IPS DF 19.7 (cell line): ENCODE measurements around the gene SRGAP3.

ENCODE experiments used
- DNase-seq: peaks from one replicate; pipeline ENCODE4 v3.0.0-alpha.2; 2013; ENCODE audit warnings: low read depth, low spot score

The SRGAP3 gene

DNA sequence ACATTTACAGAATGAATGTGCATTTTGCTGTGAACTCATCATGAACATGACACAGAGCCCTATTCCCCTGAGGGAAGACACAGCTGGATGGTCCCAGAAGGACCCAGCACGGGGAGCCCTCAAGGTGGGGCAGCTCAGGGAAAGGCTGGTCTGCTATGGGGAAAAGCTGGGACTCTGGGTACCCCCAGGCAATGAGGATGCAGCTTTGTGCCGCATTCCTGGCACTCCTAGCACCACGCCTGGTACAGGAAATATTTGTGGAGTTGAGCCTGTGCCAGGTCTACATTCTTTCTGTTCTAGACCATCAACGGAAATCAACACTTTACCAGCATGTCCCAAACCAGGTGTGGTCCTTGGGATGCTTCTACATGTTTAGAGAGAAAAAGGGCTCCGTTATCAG lies 74.0 kb downstream of the SRGAP3 start:
- no peak for DNase-seq

DNA sequence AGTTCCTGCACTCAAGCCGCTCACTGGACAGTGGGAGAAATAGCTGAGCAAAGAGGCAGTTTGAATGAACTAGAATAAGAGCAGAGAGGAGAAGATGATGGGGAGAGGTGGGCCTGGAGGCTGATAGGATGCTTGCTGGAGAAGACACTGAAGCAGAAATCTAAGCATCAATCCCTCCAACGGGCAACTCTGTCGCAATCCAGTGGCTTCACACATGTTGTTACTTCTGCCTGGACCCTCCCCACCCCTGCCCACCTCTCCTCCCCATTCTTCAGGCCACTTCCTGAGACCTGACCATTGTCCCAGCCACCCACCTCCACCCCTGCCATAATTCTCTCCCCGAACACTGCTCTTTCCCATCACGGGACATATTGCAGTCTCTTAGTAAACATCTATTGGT lies 76.0 kb downstream of the SRGAP3 start:
- no peak for DNase-seq

GRCh38 chr3:9172851-9173321 lies 76.6 kb downstream of the SRGAP3 start:
- no peak for DNase-seq

GRCh38 chr3:9170851-9171160 lies 78.6 kb downstream of the SRGAP3 start:
- no peak for DNase-seq

GRCh38 chr3:9169956-9170850 lies 79.2 kb downstream of the SRGAP3 start:
- DNase-seq, result no peak

DNA sequence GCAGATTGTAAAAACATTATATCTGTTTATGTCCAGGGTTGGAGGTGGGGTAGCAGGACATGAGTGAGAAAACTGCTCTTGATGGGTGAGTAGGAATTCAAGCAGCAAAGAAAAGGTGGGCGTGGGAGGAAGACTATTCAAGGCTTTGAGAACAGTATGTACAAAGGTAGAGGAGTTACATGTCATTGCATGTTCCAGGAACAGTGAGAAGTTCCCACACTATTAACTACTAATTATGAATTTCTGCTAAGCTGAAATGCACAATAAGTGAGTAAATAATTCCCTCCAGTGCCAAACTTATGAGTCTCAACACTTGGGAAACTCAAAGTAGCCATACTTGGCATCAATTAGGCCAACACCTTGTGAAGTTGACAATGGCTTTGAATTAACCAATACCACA lies 80.1 kb downstream of the SRGAP3 start:
- DNase-seq, result no peak

DNA sequence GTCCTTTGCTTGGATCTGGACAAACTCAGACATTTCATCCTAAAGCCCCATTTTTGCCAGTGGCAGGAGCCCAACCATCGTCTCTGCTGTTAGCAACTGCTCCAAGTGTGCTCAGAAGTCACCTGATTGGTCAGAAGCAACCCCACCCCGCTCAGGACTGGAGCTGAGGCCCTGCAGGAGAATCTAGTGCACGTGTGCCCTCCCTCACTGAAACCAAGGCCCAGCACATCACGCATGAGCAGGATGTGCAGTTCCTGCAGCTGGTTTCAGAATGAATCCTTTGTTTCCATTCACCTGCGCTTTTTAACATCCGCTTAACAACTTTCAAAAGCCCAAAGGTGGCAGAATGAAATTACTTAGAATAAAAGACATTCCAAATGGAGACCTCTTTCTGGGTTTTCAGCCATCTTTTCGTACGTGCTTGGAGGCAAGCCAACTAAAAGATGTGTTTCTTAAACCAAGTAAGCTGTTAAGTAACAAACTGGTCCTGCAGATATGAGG lies 81.2 kb downstream of the SRGAP3 start:
- peak; percentile 40 for DNase-seq

DNA sequence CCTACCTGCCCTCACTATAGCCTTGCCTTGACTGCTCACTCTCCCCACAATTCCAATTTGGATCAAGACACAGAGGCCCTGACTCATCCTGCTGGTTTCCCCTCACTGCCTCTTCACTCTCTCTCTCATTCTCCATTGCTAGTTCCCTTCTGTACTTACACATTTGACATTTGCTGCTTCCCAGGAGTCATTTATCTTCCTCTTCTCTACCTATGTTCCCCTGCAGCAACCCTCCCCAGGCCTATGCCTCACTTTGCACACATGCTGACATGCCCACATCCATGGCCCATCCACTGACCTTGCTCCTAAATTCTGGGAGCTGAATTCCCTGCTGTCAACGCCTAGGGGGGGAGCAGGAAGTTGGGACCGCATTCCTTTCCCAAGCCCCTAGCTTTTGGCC lies 82.2 kb downstream of the SRGAP3 start:
- DNase-seq, result no peak

- DNase-seq, result no peak
Measured at GRCh38 chr3:9165421-9165820, 84.0 kb downstream of the SRGAP3 start.

- DNase-seq, result no peak
Measured at GRCh38 chr3:9163289-9163688, 86.2 kb downstream of the SRGAP3 start.

DNA sequence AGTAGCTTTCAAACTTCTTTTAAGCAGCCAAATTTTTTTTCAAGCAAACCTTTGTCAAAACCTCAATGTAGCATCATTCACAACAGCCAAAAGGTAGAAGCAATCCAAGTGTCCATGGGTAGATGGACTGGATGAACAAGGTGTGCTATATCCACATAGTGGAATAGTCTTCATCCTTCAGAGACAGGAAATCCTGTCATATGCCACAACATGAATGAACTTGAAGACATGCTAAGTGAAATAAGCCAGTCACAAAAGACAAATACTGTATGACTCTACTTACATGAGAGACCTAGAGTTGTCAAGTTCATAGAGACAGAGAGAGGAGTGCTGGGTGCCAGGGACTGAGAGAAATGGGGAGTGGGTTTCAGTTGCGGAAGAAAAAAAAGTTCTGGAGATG lies 87.6 kb downstream of the SRGAP3 start:
- no peak for DNase-seq

DNA sequence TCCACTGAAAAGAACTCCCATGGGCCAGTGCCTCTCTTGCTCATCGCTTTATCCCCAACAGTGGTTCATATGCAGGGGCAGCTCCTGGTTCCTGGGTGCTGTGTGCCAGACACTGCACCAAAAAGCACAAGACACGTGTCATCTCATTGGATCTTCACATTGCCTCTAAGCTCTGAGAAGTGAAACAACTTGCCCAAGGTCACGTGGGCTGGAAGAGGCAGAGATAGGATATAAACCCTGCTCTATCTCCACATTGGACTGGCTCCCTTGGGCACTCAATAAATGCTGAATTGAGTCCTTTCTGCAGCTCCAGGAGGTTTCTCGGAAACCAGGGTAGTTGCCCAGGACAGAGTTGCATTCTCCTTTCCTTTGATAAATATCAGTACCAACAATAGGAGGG lies 88.1 kb downstream of the SRGAP3 start:
- DNase-seq, result no peak

DNA sequence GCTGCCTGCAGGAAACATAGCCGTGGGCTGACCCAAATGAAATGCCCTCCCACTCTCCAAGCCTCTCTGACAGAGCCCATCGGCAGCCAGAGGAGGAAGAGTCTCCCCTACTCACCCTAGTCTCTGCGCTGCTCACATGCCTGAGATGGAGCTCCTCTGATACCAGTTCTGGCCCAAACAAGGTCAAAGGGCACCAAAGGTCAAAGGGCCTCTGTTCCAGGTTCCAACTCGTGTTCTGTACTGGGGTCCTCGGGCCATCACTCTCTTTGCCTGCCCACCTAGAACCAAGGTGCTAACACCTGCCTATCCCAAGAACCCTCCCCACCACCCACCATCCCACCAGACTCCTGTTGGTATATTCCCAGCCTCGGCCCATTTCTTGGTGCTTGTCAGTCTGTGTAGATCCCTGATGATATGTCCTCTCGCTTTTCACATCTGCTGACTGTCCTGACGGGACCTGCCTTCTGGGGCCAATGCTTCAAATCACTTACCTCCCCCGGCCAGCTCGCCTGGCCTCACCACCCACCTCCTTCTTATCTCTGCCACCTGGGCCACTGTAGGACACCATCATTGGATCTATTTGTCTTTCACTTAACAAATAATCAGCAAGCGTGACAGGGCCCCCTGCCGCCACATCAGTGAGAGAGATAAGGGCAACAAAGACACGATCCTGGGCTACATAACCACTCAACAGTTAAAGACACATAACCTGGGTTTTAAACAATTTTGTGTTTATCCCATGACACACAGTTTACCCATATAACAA lies 90.4 kb downstream of the SRGAP3 start:
- no peak for DNase-seq

DNA sequence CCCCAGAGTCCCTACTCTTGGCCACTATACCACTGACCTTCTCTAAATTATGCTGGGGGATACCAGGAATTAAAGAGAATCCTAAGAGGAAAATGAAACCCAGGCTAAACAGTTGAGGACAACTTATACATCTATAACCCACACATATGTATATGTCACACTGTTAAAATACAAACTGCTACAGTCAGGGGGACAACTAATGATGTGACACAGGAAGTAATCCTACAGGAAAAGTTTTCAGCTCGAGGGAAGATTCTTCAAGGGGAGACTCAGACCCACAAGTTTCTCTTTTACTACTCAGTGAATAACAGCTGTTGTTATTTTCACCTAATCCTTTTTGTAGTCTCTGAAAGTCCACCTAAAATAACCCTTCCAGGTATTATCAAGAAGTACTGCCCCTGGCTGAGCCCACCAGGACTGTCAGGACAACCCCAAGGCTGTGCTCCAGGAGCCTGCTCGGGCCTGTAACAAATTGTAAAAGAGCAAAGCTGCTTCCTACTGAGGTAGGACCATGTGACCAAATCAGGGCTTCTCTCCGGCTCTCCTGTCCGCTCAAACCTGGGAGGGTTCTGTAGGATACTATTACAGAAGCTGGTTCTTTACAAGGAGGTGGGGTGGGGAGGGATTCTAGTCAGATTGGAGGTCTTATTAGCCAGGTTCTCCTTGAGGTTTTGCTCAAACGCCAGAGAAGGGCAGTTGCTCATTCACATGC lies 91.6 kb downstream of the SRGAP3 start:
- no peak for DNase-seq

DNA sequence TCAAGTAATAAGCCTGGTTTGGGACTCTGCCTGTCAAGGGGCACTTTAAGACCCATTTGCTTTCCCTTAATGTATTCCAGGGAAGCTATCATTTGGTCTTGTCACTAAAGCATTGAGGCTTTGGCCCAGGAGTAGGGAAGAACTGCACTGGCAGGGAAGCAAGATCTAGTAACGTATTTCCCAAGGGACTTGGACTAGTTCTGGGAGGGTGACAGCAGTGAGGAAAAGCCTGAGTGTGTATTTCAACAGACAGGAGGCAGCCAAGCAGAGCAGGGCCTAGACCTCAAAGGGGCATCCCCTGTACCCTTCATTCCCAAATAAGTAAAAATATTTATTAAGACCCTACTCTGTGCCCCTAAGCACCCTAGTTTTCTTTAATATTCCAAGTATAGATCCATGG lies 92.8 kb downstream of the SRGAP3 start:
- DNase-seq, result no peak

DNA sequence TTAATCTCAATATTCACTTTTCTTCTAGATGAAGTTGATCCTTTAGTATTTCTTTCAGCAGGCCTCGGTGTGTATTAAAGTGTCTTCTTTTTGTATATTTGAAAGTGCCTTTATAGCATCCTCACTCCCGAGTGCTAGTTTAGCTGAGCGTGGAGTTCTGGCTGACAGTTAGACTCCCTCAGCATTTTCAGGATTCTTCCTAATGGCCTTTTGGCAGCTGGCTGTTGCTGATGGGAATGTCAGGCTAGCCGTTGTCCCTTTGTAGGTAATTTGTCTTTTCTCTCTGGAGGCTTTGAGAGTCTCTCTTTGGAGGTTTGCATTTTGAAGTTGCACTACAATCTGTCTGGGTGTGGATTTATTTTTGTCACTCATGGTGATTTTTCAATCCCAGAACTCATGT lies 94.4 kb downstream of the SRGAP3 start:
- no peak for DNase-seq

DNA sequence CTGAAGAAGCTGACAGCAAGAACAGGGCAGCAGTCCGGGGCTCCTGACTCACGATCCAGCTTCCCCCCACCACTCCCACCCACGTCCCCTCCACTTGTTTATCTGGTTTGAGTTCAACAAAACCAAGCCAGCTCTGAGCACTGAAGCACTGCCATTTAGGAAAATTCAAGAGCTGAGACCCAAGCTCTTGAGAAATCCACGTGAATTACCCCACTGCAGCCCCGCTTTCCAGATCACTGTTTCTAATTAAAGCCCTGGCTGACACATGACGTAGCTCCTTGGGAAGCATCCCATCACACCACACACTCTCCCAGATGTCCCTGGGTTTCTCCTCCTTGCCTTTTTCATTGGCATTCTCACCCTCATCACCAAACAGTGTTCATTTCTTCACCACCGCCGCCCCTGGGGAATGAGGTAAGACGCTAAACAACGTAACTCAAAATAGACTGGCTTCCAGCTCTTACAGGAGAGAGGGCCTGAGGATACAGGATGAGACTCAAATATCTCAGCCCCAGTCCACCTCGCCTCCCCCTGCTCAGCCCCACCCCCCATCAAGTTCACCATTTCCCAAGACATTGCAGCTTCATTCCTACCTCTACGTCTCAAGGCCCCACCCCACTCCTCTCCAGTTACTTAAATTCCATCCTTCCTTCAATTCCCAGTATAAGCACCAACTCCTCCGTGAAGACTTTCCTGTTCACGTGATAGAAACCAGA lies 95.4 kb downstream of the SRGAP3 start:
- peak; percentile 30 for DNase-seq

- no peak for DNase-seq
Measured at GRCh38 chr3:9151240-9151639, 98.2 kb downstream of the SRGAP3 start.

- DNase-seq, result no peak
Measured at GRCh38 chr3:9149566-9149965, 99.9 kb downstream of the SRGAP3 start.

GRCh38 chr3:9147896-9148266 lies 101.6 kb downstream of the SRGAP3 start:
- no peak for DNase-seq

- no peak for DNase-seq
Measured at GRCh38 chr3:9147215-9147895, 102.1 kb downstream of the SRGAP3 start.
